Effector memory CD4-positive, alpha-beta T cell (primary cell): ENCODE measurements around the gene GNA12.

Experiments used
- DNase-seq, 3 donors: peaks; one replicate each; pipeline ENCODE4 v3.0.0-alpha.2; 2020
- H3K27ac ChIP-seq: 2 replicates; pipeline ENCODE4 v1.7.0; 2013; ENCODE audit warnings: mild to moderate bottlenecking, low read length, moderate library complexity; ENCODE audit not compliant: insufficient read depth, poor library complexity, severe bottlenecking
- H3K27me3 ChIP-seq: replicated peaks from 2 replicates; pipeline ENCODE4 v1.7.0; 2013; ENCODE audit warnings: mild to moderate bottlenecking, low read length; ENCODE audit not compliant: insufficient read depth, control insufficient read depth, poor library complexity, severe bottlenecking
- H3K36me3 ChIP-seq: 2 replicates; pipeline ENCODE4 v1.7.0; 2013; ENCODE audit warnings: mild to moderate bottlenecking, low read length, moderate library complexity; ENCODE audit not compliant: control insufficient read depth, insufficient read depth
- H3K4me1 ChIP-seq: 2 replicates; pipeline ENCODE4 v1.7.0; 2013; ENCODE audit warnings: low read length, mild to moderate bottlenecking; ENCODE audit not compliant: control insufficient read depth, insufficient read depth, poor library complexity, severe bottlenecking
- H3K4me3 ChIP-seq: 2 replicates; pipeline ENCODE4 v1.7.0; 2013; ENCODE audit warnings: low read length, low read depth, mild to moderate bottlenecking; ENCODE audit not compliant: insufficient read depth, poor library complexity, severe bottlenecking
- H3K9me3 ChIP-seq: 2 replicates; pipeline ENCODE4 v1.7.0; 2013; ENCODE audit warnings: mild to moderate bottlenecking, low read length, moderate library complexity; ENCODE audit not compliant: control insufficient read depth

GNA12 gene

DNA sequence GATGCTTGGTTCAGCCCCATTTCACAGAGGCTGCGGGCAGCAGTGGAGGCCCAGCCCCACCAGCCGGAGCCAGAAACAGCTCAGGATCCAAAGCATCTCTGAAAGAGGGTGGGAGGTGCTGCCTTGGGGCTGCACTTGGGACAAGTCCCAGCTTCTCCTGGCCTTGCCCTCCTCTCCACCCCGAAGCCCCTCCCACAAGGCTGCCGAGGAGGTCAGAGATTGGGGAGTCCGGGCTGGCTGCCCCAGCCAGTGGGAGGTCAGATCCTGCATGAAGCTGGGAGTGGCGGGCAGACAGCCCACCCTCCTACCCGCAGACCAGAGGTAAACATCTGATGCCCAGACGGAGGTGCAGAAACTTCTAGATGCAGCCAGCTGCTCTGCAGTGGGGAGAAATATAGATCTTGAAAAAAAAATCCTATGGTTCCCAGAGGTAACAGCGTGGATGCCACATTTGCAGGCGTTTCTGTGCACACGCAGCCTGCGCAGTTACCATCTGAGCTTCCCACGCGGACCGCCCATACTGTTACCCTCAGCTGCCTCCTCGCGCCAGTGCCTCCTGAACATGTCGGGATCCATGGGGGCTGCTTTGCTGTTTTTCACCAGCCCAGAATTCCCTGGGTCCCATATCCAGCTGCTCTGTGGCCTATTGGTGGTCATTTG, 36.9 kb upstream of the GNA12 start:
- H3K4me3 ChIP-seq: no peak overlapping the region
- H3K36me3 ChIP-seq: no peaks in the 10 kb centered on the region
- no peak overlapping the region for H3K27ac ChIP-seq
- no peaks in the 10 kb centered on the region for H3K9me3 ChIP-seq
- H3K27me3 ChIP-seq: no peaks in the 10 kb centered on the region
- DNase-seq: no peak
- peaks cover 14% of the 10 kb centered on the region for H3K4me1 ChIP-seq

DNA sequence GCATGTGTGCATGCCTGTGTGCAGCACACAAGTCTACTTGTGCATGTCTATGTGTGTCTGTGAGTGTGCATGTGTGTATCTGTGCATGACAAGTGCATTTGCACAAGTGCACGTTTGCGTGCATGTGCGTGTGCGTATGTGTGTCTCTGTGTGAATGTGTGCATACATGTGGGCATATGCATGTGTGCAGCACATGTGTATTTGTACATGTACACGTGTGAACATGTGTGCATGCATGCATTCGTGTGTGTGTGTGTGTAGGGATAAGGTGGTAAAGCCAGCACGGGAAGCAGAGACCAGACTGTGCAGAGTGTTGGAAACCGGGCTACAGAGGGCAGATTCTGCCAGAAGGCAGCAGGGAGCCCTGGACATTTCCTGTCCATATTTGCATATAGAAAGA, 35.9 kb upstream of the GNA12 start:
- H3K27ac ChIP-seq: no peak overlapping the region
- no peaks in the 10 kb centered on the region for H3K36me3 ChIP-seq
- no peaks in the 10 kb centered on the region for H3K27me3 ChIP-seq
- no peak overlapping the region for H3K4me3 ChIP-seq
- H3K9me3 ChIP-seq: no peaks in the 10 kb centered on the region
- peaks cover 14% of the 10 kb centered on the region for H3K4me1 ChIP-seq
- no peak for DNase-seq

DNA sequence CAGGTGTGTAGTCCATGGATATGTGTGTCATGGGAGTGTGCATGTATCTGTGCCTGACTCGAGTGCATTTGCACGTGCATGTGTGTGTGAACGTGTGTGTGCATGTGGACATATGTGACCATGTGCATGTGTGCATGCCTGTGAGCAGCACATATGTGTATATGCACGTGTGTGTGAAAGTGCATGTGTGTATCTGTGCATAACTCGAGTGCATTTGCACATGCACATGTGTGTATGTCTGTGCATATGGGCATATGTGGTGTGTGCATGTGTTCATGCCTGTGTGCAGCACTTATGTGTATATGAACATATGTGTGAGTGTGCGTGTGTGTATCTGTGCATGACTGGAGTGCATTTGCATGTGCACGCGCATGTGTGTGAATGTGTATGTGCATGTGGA, 35.2 kb upstream of the GNA12 start:
- no peaks in the 10 kb centered on the region for H3K36me3 ChIP-seq
- no peaks in the 10 kb centered on the region for H3K9me3 ChIP-seq
- no peak overlapping the region for H3K27ac ChIP-seq
- H3K4me1 ChIP-seq: peaks cover 14% of the 10 kb centered on the region
- no peaks in the 10 kb centered on the region for H3K27me3 ChIP-seq
- no peak overlapping the region for H3K4me3 ChIP-seq
- DNase-seq: no peak

DNA sequence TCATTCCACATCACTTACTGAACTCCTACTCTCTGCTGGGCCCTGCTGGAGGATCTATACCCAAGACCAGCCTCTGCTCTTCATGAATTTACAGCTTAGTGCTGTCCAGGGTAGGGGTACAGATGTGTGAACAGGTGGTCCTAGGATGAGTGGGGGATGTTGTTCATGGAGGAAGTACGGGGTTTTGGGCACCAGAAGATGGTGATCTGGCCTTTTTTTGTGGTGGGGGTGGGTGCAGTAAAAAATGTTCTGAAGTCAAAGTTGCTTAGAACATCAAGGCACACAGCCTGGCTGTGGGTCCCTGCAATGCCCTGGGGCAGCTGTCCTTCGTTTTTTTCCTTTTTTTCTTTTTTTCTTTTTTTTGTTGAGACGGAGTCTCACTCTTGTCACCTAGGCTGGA, 34.2 kb upstream of the GNA12 start:
- Histone ChIP-seq H3K4me1 (peaks cover 14% of the 10 kb centered on the region), H3K9me3 (no peaks in the 10 kb centered on the region)

DNA sequence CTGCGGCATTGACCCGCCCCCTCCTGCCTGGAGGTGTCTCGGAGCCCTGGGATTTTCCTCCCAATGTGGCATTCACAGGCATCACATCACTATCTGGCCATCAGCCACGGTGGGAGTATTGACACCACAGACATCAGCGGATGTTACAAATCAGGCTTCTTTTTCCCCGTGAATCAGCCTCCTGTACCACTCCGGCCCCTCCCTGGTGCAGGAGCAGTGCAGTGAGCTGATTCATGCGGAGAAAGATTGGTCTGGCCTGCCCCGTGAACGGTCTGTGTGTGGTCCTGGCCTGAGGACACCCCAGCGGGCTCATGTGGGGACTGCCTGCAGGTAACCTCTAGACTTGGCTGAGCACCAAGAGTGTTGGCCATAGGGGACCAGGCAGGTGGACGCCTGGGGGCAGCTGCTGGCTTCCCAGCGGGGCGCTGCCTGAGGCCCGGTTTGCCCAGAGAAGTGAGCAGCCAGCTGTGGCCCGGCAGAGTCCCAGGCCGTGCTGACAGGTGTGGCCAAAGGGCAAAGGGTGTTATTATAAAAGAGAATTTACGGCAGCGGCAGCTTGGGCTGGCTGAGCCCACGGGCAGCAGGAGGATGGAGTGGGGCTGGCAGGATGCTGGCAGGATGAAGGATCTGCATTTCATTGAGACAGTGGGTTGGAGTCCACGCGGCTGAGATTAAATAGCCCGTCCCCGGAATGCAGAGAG, 32.1 kb upstream of the GNA12 start:
- DNase-seq: no peak
- no peak overlapping the region for H3K27ac ChIP-seq
- peaks cover 19% of the 10 kb centered on the region for H3K4me1 ChIP-seq
- H3K4me3 ChIP-seq: no peak overlapping the region
- no peaks in the 10 kb centered on the region for H3K36me3 ChIP-seq
- H3K9me3 ChIP-seq: no peaks in the 10 kb centered on the region
- no peaks in the 10 kb centered on the region for H3K27me3 ChIP-seq

More for the DNA sequence above, 34.2 kb upstream of the GNA12 start:
- Histone ChIP-seq H3K4me3 (no peak overlapping the region), H3K27me3 (no peaks in the 10 kb centered on the region), H3K27ac (no peak overlapping the region), H3K36me3 (no peaks in the 10 kb centered on the region)
- no peak for DNase-seq

DNA sequence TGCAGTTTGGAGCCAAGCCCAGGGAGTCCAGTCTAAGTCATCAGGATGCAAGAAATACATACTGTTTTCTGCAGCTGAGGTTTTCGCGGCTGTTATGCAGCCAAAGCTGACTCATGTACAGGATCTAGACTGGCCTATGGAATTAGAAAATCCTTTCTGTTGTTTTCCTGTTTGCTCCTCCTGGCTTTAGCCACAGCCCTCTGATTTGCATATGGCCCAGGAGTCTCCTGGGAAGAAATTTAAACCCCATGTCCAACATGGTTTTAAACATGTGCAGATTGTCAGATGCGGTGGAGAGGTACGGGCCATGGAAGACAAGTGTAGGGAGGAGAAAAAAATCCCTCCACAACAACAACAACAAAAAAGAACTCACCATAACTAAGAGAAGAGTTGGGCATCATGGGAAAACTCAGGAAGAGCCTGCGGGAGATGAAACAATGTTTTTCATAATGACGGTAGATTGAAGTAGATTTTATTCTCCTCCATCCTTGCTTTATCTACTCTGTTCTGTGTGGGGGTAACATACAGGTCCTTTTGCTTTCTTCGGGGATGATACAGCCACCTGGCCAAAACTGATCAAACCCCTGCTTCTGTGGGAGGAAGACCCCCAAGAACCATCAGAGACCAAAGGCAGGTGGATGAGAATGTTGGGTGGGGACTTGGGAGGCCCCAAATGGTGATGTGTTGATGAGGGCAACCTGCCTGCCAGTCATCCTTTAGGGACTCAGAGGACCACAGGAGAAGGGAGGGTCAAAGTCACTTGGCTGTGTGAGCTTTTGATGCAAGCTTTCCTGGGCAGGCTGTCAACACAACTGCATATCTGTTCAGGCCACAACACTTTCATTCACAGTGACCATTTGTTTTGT, 29.8 kb upstream of the GNA12 start:
- H3K36me3 ChIP-seq: no peaks in the 10 kb centered on the region
- DNase-seq: no peak
- H3K27me3 ChIP-seq: no peaks in the 10 kb centered on the region
- H3K4me3 ChIP-seq: no peak overlapping the region
- no peak overlapping the region for H3K27ac ChIP-seq
- no peaks in the 10 kb centered on the region for H3K9me3 ChIP-seq
- peaks cover 22% of the 10 kb centered on the region for H3K4me1 ChIP-seq

DNA sequence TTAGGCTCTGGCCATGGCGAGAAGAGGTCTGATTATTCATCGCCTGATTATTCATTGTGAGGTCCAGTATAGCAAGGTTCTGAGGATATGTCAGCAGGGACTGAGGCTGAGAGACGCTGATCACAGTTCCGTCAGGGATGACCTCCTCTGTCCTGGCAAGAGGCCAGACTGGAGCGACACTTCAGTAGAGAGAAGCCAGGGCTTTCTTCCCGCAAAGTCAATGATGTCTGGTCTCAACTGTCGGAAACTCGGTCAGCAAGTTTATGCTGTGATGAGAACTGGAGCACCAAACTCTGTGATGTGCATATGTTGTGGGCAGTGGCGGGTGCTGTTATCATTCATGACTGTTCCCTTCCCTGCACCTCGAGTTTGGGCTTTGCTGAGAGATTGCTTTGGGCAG, 29.0 kb upstream of the GNA12 start:
- no peak overlapping the region for H3K27ac ChIP-seq
- no peaks in the 10 kb centered on the region for H3K36me3 ChIP-seq
- no peak overlapping the region for H3K4me3 ChIP-seq
- no peaks in the 10 kb centered on the region for H3K9me3 ChIP-seq
- H3K27me3 ChIP-seq: no peaks in the 10 kb centered on the region
- H3K4me1 ChIP-seq: peaks cover 17% of the 10 kb centered on the region
- no peak for DNase-seq

DNA sequence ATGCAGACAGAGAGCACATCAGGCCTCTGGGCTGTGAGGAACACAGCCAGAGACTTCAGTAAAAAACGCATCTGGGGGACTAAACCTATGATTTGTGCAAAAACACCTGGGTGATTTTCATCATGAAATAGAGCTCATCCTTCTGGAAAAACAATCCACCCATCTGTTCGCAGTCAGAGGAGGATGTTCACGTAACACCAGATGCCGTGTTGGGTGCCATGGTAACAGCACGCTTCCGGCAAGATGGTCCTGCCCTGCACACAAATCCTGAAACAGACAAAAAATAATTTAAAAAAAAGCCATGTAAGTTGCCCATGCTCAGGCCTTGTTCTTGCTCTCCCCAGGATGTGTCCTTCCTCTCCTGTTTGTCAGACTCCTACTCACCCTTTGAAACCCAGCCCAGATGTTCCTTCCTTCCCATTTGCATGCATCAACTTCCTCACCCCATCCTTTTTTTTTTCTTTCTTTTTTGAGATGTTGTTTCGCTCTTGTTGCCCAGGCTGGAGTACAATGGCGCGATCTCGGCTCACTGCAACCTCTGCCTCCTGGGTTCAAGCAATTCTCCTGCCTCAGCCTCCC, 28.3 kb upstream of the GNA12 start:
- Histone ChIP-seq H3K27me3 (no peaks in the 10 kb centered on the region), H3K9me3 (no peaks in the 10 kb centered on the region), H3K36me3 (no peaks in the 10 kb centered on the region), H3K4me3 (no peak overlapping the region), H3K4me1 (peaks cover 17% of the 10 kb centered on the region), H3K27ac (no peak overlapping the region)
- DNase-seq: no peak

DNA sequence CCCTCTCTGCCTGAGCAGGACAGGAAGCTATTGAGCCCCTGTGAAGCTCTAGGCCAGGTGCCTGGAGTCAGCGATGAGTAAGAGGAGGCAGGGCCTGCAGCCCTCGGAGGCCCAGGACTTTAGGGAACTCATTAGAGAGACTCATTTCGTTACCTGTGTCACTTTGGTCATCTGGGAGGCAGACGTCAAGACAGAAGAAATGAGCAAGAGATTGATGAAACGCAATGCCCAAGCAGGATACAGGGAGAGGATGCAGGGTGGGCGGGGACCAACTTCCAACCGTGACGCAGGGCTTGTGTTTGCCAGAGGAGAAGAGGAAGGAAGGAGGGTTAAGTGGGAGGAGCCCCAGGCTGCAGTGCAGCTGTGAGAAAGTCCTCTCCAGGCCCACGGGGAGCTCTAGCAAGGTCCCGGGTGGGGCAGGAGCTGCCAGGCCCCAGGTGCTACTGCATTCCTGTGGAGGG, 26.4 kb upstream of the GNA12 start:
- DNase-seq: peak; percentile 16 to 37 (median 27)
- H3K27me3 ChIP-seq: no peaks in the 10 kb centered on the region
- peak overlapping the region; percentile 47 for H3K27ac ChIP-seq
- peaks cover 17% of the 10 kb centered on the region for H3K4me1 ChIP-seq
- no peaks in the 10 kb centered on the region for H3K36me3 ChIP-seq
- H3K4me3 ChIP-seq: peak overlapping the region; percentile 26
- no peaks in the 10 kb centered on the region for H3K9me3 ChIP-seq
